Esophagus muscularis mucosa (tissue), 4 donors: ENCODE measurements around the gene CMTM4. TPM values are rescaled to one million over a fixed set of nuclear protein-coding genes. Genes with fewer than 3 reads are reported as not detected.

Experiments
- DNase-seq: peaks from one replicate; pipeline ENCODE4 v3.0.0-alpha.2; 2017; ENCODE audit errors: extremely low spot score
- H3K27ac ChIP-seq, 4 donors: fragments of 200-600 bp; sonication (generic); replicated peaks in 1 of 4; 1 replicate in 3 of 4; 2 replicates in 1 of 4; pipeline ENCODE4 v1.5.1; 2016 to 2019; ENCODE audit warnings: mild to moderate bottlenecking in 1 of 4
- H3K27me3 ChIP-seq, 4 donors: fragments of 200-600 bp; sonication (generic); one replicate each; pipeline versions ENCODE4 v1.5.1 to v1.6.0; 2016 to 2019
- H3K36me3 ChIP-seq, 4 donors: fragments of 200-600 bp; sonication (generic); one replicate each; pipeline ENCODE4 v1.5.1; 2016 to 2019
- H3K4me1 ChIP-seq, 4 donors: fragments of 200-600 bp; sonication (generic); one replicate each; pipeline ENCODE4 v1.5.1; 2016 to 2019
- H3K4me3 ChIP-seq, 4 donors: fragments of 200-600 bp; sonication (generic); 1 replicate in 2 of 4; 2 replicates in 2 of 4; pipeline ENCODE4 v1.5.1; 2016 to 2019; ENCODE audit warnings: mild to moderate bottlenecking in 4 of 4, moderate library complexity in 1 of 4
- H3K9me3 ChIP-seq, 4 donors: fragments of 200-600 bp; sonication (generic); 1 replicate in 3 of 4; 2 replicates in 1 of 4; pipeline ENCODE4 v1.5.1; 2016 to 2019
- CTCF ChIP-seq, 3 experiments: fragments of 200-600 bp in 2 of 3; fragments of 450-650 bp in 1 of 3; sonication (generic) in 2 of 3; IDR thresholded peaks; one replicate each; pipeline ENCODE4 v1.5.1; 2017 to 2019; ENCODE audit warnings: antibody characterized with exemption in 3 of 3, mild to moderate bottlenecking in 2 of 3, moderate library complexity in 1 of 3
- EP300 ChIP-seq: sonication (generic); formaldehyde crosslinking; IDR thresholded peaks from one replicate; pipeline ENCODE4 v1.6.1; 2017; ENCODE audit warnings: antibody characterized with exemption
- POLR2A ChIP-seq: fragments of 450-650 bp; IDR thresholded peaks from one replicate; pipeline ENCODE4 v1.6.1; 2017; ENCODE audit warnings: antibody characterized with exemption, moderate library complexity, mild to moderate bottlenecking, low read depth
- POLR2AphosphoS5 ChIP-seq, 2 donors: sonication (generic); formaldehyde crosslinking; IDR thresholded peaks; one replicate each; pipeline ENCODE4 v1.6.1; 2017; ENCODE audit warnings: antibody characterized with exemption in 2 of 2
- WGBS: methylation state at CpG from one replicate; pipeline ENCODE4 v1.1.5; 2018; 5-methylcytosine and 5-hydroxymethylcytosine counted together
- intact Hi-C: fragments of 100-400 bp; cut with DNase I; formaldehyde crosslinking; loops from one replicate; pipeline ENCODE4 v1.15.1; 2023
- total RNA-seq, 4 donors: library from RNA; depleted of rRNA; stranded (reverse); fragments of >200 nt; gene quantifications; one replicate each; pipeline versions ENCODE4 v1.1.0 to v1.2.1, GENCODE V29; 2016

Gene CMTM4
- total RNA-seq, 4 donors from 2014 or later = 9.8 to 19.8 (median 15.0) TPM

DNA sequence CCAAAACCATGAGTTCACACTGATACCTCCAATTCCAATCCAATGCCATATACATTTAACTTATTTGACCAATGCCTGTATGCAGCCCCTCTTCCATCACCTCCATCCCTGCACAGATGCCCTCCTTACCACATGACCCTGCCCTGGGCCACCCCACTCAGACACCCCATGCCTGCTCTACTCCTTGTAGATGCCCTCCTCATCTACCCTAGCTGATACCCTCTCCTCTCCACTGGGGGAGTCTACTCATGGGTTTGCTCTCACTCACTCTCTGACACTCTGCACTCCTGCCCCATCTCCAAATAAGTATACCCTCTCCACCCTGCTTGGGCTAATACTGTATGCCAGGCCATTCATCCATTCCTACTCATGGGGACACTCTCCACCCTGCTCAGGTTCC, 16.0 kb upstream of the CMTM4 start:
- DNase-seq = no peak
- Histone ChIP-seq H3K9me3 (no peaks in the 10 kb centered on the region), H3K27me3 (no peaks in the 10 kb centered on the region), H3K36me3 (peaks cover 0 to 5% (median 3%) of the 10 kb centered on the region in 4 donors), H3K4me3 (no peak overlapping the region), H3K4me1 (no peaks in the 10 kb centered on the region), H3K27ac (no peak overlapping the region)
- TF ChIP-seq EP300 (no peak), POLR2AphosphoS5 (IDR thresholded peaks at IDR 0.05) (no peak), POLR2A (no peak), CTCF (IDR thresholded peaks at IDR 0.05) (no peak)
- intact Hi-C loops = no loop called here

GRCh38 chr16:66711581-66711980, 15.0 kb upstream of the CMTM4 start:
- Histone ChIP-seq H3K27me3 (no peaks in the 10 kb centered on the region), H3K27ac (no peak overlapping the region), H3K36me3 (no peaks in the 10 kb centered on the region), H3K4me1 (peaks cover 2 to 5% (median 3%) of the 10 kb centered on the region in 4 donors), H3K9me3 (no peaks in the 10 kb centered on the region), H3K4me3 (no peak overlapping the region)
- intact Hi-C loops = no loop called here
- no peak for TF ChIP-seq CTCF (IDR thresholded peaks at IDR 0.05)
- TF ChIP-seq POLR2AphosphoS5 (IDR thresholded peaks at IDR 0.05) = no peak
- no peak for TF ChIP-seq POLR2A
- TF ChIP-seq EP300 = no peak
- DNase-seq = no peak

- TF ChIP-seq CTCF (IDR thresholded peaks at IDR 0.05) = no peak
- no peak for TF ChIP-seq POLR2A
- TF ChIP-seq EP300 = no peak
- no peak for TF ChIP-seq POLR2AphosphoS5 (IDR thresholded peaks at IDR 0.05)
- Histone ChIP-seq H3K4me1 (peaks cover 17 to 31% (median 27%) of the 10 kb centered on the region in 4 donors), H3K27me3 (no peaks in the 10 kb centered on the region), H3K36me3 (no peaks in the 10 kb centered on the region), H3K27ac (peak overlapping the region; percentile 61 to 76 (median 68)), H3K4me3 (no peak overlapping the region), H3K9me3 (no peaks in the 10 kb centered on the region)
- intact Hi-C loops = no loop called here
- 72% methylated on average over 8 of the region's 8 CpGs for WGBS
- no peak for DNase-seq
Observed at GRCh38 chr16:66706506-66706880, 9.9 kb upstream of the CMTM4 start.

DNA sequence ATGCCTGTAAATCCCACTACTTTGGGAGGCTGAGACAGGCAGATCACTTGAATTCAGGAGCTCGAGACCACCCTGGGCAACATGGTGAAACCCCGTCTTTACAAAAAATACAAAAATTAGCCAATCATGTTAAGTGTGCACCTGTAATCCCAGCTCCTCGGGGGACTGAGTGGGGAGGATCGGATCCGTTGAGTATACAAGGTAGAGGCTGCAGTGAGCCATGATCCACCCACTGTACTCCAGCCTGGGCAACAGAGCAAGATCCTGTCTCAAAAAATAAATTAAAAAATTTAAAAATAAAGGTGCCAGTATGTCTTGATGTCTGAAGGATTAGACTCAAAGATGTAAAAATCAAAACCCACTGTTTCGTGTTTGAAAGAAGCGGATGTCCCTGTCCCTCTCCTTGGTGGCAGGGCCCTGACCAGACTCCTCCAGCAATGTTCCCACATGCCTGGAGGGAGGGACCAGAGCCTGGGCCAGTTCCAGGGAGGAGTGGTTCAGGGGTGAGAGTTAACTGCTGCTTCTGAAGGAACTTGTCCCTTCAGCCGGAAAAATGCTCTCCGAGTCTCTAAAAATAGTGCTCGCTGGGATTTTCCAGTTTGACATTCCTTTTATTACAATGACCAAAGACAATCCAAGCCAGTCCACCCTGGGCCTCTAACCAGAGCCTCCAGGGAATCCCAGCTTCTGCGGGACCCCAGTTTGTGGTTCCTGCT, 9.4 kb upstream of the CMTM4 start:
- intact Hi-C loops = no loop called here
- DNase-seq = no peak
- WGBS = 61% methylated on average over 11 of the region's 11 CpGs
- Histone ChIP-seq H3K36me3 (no peaks in the 10 kb centered on the region), H3K27me3 (no peaks in the 10 kb centered on the region), H3K4me3 (no peak overlapping the region), H3K4me1 (peaks cover 17 to 31% (median 27%) of the 10 kb centered on the region in 4 donors), H3K27ac (peak overlapping the region; percentile 61 to 76 (median 68)), H3K9me3 (no peaks in the 10 kb centered on the region)
- peak; percentile 11 to 34 for TF ChIP-seq POLR2AphosphoS5 (IDR thresholded peaks at IDR 0.05)
- TF ChIP-seq POLR2A = no peak
- no peak for TF ChIP-seq EP300
- TF ChIP-seq CTCF (IDR thresholded peaks at IDR 0.05) = no peak
